GM23338 (cell line): ENCODE results near the gene AMELX. TPM values are rescaled to one million over a fixed set of nuclear protein-coding genes. Genes with fewer than 3 reads are reported as not detected.

Source experiments
- ATAC-seq: fragments of 200-7000 bp; cut with Tn5 transposase; 3 replicates; pipeline ENCODE4 v1.9.1; 2020
- DNase-seq: peaks from one replicate; pipeline ENCODE4 v3.0.0-alpha.2; 2015; ENCODE audit warnings: low spot score
- H2AFZ ChIP-seq: fragments of 200-600 bp; sonication (generic); 2 replicates; pipeline ENCODE4 v1.8.0; 2016; ENCODE audit warnings: antibody characterized with exemption, mild to moderate bottlenecking, moderate library complexity
- H3F3A ChIP-seq: fragments of 200-600 bp; sonication (generic); replicated peaks from 2 replicates; pipeline ENCODE4 v1.8.0; 2017; ENCODE audit warnings: antibody characterized with exemption, mixed run types, low read depth
- H3K27ac ChIP-seq: fragments of 200-600 bp; sonication (generic); 2 replicates; pipeline ENCODE4 v1.6.1; 2016; ENCODE audit warnings: low read depth
- H3K27me3 ChIP-seq: fragments of 200-600 bp; sonication (generic); 2 replicates; pipeline ENCODE4 v1.8.0; 2016; ENCODE audit warnings: mild to moderate bottlenecking, mixed run types, moderate library complexity; ENCODE audit not compliant: insufficient read depth
- H3K36me3 ChIP-seq: fragments of 200-600 bp; sonication (generic); 2 replicates; pipeline ENCODE4 v1.8.0; 2016; ENCODE audit warnings: mild to moderate bottlenecking; ENCODE audit not compliant: insufficient read depth
- H3K4me1 ChIP-seq: fragments of 200-600 bp; sonication (generic); 2 replicates; pipeline ENCODE4 v1.8.0; 2016; ENCODE audit warnings: mild to moderate bottlenecking, moderate library complexity; ENCODE audit not compliant: insufficient read depth
- H3K4me2 ChIP-seq: fragments of 200-600 bp; sonication (generic); 2 replicates; pipeline ENCODE4 v1.7.1; 2017; ENCODE audit warnings: mixed run types
- H3K4me3 ChIP-seq: fragments of 200-600 bp; sonication (generic); 2 replicates; pipeline ENCODE4 v1.6.1; 2016; ENCODE audit warnings: mixed run types
- H3K79me2 ChIP-seq: fragments of 200-600 bp; sonication (generic); replicated peaks from 2 replicates; pipeline ENCODE4 v1.8.0; 2017; ENCODE audit warnings: mild to moderate bottlenecking; ENCODE audit not compliant: insufficient read depth
- H3K9me2 ChIP-seq: fragments of 200-600 bp; sonication (generic); 2 replicates; pipeline ENCODE4 v1.8.0; 2017; ENCODE audit not compliant: insufficient read depth
- H4K20me1 ChIP-seq: fragments of 200-600 bp; sonication (generic); replicated peaks from 2 replicates; pipeline ENCODE4 v1.8.0; 2017; ENCODE audit warnings: mild to moderate bottlenecking; ENCODE audit not compliant: insufficient read depth
- H3K27ac Mint-ChIP-seq: 2 replicates; pipeline ENCODE4 v1.8.0; 2020; ENCODE audit warnings: inconsistent platforms, mild to moderate bottlenecking, moderate library complexity, mixed read lengths
- H3K27me3 Mint-ChIP-seq: 3 replicates; pipeline ENCODE4 v1.8.0; 2022; ENCODE audit warnings: low read depth, mild to moderate bottlenecking, moderate library complexity, mixed read lengths, inconsistent platforms; ENCODE audit not compliant: insufficient read depth, poor library complexity
- H3K36me3 Mint-ChIP-seq: 3 replicates; pipeline ENCODE4 v1.8.0; 2021; ENCODE audit warnings: low read depth, mild to moderate bottlenecking, inconsistent platforms, moderate library complexity, mixed read lengths
- H3K4me1 Mint-ChIP-seq: 3 replicates; pipeline ENCODE4 v1.8.0; 2020; ENCODE audit warnings: mild to moderate bottlenecking, inconsistent platforms, mixed read lengths
- H3K4me3 Mint-ChIP-seq: 3 replicates; pipeline ENCODE4 v1.8.0; 2021; ENCODE audit warnings: moderate library complexity, mild to moderate bottlenecking, inconsistent platforms, mixed read lengths
- H3K9me3 Mint-ChIP-seq: 3 replicates; pipeline ENCODE4 v1.8.0; 2020; ENCODE audit warnings: moderate library complexity, mild to moderate bottlenecking, inconsistent platforms, mixed read lengths
- CREB1 ChIP-seq: fragments of 250-450 bp; sonication (Bioruptor Pico); IDR thresholded peaks from 2 replicates; pipeline ENCODE4 v1.5.0; 2020; ENCODE audit warnings: low read depth, mild to moderate bottlenecking, moderate library complexity
- EZH2phosphoT487 ChIP-seq: fragments of 200-600 bp; sonication (generic); IDR thresholded peaks from one replicate; pipeline ENCODE4 v1.8.1; 2018; ENCODE audit warnings: antibody characterized with exemption; ENCODE audit not compliant: unreplicated experiment
- JUNB ChIP-seq: IDR thresholded peaks from one replicate; pipeline ENCODE4 v1.6.1; 2016; ENCODE audit warnings: antibody characterized with exemption; ENCODE audit not compliant: unreplicated experiment
- NANOG ChIP-seq: IDR thresholded peaks from 2 replicates; pipeline ENCODE4 v1.6.1; 2016; ENCODE audit warnings: antibody characterized with exemption, borderline replicate concordance
- POLR2AphosphoS5 ChIP-seq: IDR thresholded peaks from 2 replicates; pipeline ENCODE4 v1.6.1; 2016; ENCODE audit warnings: antibody characterized with exemption, low read depth
- polyA plus RNA-seq: library from polyadenylated mRNA; unstranded; fragments of >200 nt; fragmentation: Nextera tagmentation; extraction: Ambion mirVana; gene quantifications from 2 replicates; pipeline ENCODE4 v1.2.1, GENCODE V29; 2016
- total RNA-seq: library from RNA; depleted of rRNA; stranded (reverse); fragments of >200 nt; shearing (Covaris generic); gene quantifications from 2 replicates; pipeline ENCODE4 v1.2.3, GENCODE V29; 2014
- TF ChIP-seq, protein P1 (sequence below): fragments of 250-450 bp; sonication (Bioruptor Pico); IDR thresholded peaks from 2 replicates; pipeline ENCODE4 v1.5.0; 2020; ENCODE audit warnings: mild to moderate bottlenecking, moderate library complexity
- TF ChIP-seq, protein P2 (sequence below): IDR thresholded peaks from one replicate; pipeline ENCODE4 v1.6.1; 2018; ENCODE audit warnings: antibody characterized with exemption; ENCODE audit not compliant: unreplicated experiment

AMELX gene
- total and polyA plus RNA-seq, 2 experiments from 2014 or later: not detected

DNA sequence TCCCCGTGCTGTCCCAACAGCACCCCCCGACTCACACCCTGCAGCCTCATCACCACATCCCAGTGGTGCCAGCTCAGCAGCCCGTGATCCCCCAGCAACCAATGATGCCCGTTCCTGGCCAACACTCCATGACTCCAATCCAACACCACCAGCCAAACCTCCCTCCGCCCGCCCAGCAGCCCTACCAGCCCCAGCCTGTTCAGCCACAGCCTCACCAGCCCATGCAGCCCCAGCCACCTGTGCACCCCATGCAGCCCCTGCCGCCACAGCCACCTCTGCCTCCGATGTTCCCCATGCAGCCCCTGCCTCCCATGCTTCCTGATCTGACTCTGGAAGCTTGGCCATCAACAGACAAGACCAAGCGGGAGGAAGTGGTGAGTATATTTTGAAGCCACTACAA lies 5.4 kb downstream of the AMELX start:
- Histone ChIP-seq H3K4me3 (no peak overlapping the region), H3K4me2 (no peak overlapping the region), H2AFZ (no peak overlapping the region), H3K9me2 (no peaks in the 10 kb centered on the region), H3F3A (no peaks in the 10 kb centered on the region), H4K20me1 (no peaks in the 10 kb centered on the region), H3K27me3 (no peaks in the 10 kb centered on the region), H3K36me3 (no peaks in the 10 kb centered on the region), H3K27ac (no peak overlapping the region), H3K79me2 (no peaks in the 10 kb centered on the region), H3K4me1 (no peaks in the 10 kb centered on the region)
- no peak overlapping the region for H3K27ac Mint-ChIP-seq
- no peak overlapping the region for H3K4me3 Mint-ChIP-seq
- TF ChIP-seq EZH2phosphoT487 (no peak), JUNB (no peak)
- H3K36me3 Mint-ChIP-seq: no peaks in the 10 kb centered on the region
- no peaks in the 10 kb centered on the region for H3K9me3 Mint-ChIP-seq
- DNase-seq (no peak), ATAC-seq (no peak)
- no peaks in the 10 kb centered on the region for H3K27me3 Mint-ChIP-seq
- H3K4me1 Mint-ChIP-seq: peaks cover 12% of the 10 kb centered on the region

DNA sequence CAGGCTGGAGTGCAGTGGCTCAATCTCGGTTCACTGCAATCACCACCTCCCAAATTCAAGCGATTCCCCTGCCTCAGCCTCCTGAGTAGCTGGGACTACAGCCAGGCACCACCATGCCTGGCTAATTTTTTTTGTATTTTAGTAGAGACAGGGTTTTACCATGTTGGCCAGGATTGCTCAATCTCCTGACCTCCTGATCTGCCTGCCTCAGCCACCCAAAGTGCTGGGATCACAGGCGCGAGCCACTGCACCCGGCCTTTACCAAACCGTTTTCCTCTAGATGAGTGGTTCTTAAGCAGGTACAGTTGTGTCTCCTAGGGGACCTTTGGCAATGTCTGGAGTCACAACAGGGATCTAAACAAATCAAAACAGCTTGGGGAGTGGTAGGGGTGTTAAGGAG lies 11.6 kb downstream of the AMELX start:
- DNase-seq: no peak
- Mint-ChIP-seq H3K4me1 (peaks cover 14% of the 10 kb centered on the region), H3K27me3 (no peaks in the 10 kb centered on the region)

More for the DNA sequence above, 11.6 kb downstream of the AMELX start:
- ATAC-seq: peak; percentile 24; the same call in 1 of the 3 replicates
- Mint-ChIP-seq H3K9me3 (no peaks in the 10 kb centered on the region), H3K27ac (no peak overlapping the region), H3K4me3 (no peak overlapping the region), H3K36me3 (no peaks in the 10 kb centered on the region)
- no peaks in the 10 kb centered on the region for H3F3A ChIP-seq
- H3K79me2 ChIP-seq: no peaks in the 10 kb centered on the region
- no peaks in the 10 kb centered on the region for H4K20me1 ChIP-seq
- peaks cover 6% of the 10 kb centered on the region; the same call in 1 of the 2 replicates for H3K4me1 ChIP-seq
- H3K27me3 ChIP-seq: no peaks in the 10 kb centered on the region
- no peak overlapping the region for H2AFZ ChIP-seq
- no peaks in the 10 kb centered on the region for H3K9me2 ChIP-seq
- no peak overlapping the region for H3K4me3 ChIP-seq
- no peak overlapping the region for H3K27ac ChIP-seq
- H3K36me3 ChIP-seq: no peaks in the 10 kb centered on the region
- no peak overlapping the region for H3K4me2 ChIP-seq
- TF ChIP-seq, protein P1, sequence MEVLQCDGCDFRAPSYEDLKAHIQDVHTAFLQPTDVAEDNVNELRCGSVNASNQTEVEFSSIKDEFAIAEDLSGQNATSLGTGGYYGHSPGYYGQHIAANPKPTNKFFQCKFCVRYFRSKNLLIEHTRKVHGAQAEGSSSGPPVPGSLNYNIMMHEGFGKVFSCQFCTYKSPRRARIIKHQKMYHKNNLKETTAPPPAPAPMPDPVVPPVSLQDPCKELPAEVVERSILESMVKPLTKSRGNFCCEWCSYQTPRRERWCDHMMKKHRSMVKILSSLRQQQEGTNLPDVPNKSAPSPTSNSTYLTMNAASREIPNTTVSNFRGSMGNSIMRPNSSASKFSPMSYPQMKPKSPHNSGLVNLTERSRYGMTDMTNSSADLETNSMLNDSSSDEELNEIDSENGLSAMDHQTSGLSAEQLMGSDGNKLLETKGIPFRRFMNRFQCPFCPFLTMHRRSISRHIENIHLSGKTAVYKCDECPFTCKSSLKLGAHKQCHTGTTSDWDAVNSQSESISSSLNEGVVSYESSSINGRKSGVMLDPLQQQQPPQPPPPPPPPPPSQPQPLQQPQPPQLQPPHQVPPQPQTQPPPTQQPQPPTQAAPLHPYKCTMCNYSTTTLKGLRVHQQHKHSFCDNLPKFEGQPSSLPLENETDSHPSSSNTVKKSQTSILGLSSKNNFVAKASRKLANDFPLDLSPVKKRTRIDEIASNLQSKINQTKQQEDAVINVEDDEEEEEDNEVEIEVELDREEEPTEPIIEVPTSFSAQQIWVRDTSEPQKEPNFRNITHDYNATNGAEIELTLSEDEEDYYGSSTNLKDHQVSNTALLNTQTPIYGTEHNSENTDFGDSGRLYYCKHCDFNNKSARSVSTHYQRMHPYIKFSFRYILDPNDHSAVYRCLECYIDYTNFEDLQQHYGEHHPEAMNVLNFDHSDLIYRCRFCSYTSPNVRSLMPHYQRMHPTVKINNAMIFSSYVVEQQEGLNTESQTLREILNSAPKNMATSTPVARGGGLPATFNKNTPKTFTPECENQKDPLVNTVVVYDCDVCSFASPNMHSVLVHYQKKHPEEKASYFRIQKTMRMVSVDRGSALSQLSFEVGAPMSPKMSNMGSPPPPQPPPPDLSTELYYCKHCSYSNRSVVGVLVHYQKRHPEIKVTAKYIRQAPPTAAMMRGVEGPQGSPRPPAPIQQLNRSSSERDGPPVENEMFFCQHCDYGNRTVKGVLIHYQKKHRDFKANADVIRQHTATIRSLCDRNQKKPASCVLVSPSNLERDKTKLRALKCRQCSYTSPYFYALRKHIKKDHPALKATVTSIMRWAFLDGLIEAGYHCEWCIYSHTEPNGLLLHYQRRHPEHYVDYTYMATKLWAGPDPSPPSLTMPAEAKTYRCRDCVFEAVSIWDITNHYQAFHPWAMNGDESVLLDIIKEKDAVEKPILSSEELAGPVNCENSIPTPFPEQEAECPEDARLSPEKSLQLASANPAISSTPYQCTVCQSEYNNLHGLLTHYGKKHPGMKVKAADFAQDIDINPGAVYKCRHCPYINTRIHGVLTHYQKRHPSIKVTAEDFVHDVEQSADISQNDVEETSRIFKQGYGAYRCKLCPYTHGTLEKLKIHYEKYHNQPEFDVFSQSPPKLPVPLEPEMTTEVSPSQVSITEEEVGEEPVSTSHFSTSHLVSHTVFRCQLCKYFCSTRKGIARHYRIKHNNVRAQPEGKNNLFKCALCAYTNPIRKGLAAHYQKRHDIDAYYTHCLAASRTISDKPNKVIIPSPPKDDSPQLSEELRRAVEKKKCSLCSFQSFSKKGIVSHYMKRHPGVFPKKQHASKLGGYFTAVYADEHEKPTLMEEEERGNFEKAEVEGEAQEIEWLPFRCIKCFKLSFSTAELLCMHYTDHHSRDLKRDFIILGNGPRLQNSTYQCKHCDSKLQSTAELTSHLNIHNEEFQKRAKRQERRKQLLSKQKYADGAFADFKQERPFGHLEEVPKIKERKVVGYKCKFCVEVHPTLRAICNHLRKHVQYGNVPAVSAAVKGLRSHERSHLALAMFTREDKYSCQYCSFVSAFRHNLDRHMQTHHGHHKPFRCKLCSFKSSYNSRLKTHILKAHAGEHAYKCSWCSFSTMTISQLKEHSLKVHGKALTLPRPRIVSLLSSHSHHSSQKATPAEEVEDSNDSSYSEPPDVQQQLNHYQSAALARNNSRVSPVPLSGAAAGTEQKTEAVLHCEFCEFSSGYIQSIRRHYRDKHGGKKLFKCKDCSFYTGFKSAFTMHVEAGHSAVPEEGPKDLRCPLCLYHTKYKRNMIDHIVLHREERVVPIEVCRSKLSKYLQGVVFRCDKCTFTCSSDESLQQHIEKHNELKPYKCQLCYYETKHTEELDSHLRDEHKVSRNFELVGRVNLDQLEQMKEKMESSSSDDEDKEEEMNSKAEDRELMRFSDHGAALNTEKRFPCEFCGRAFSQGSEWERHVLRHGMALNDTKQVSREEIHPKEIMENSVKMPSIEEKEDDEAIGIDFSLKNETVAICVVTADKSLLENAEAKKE: no peak
- TF ChIP-seq NANOG (no peak), POLR2AphosphoS5 (no peak), CREB1 (CRISPR knock-in tag) (no peak)
- TF ChIP-seq, protein P2, sequence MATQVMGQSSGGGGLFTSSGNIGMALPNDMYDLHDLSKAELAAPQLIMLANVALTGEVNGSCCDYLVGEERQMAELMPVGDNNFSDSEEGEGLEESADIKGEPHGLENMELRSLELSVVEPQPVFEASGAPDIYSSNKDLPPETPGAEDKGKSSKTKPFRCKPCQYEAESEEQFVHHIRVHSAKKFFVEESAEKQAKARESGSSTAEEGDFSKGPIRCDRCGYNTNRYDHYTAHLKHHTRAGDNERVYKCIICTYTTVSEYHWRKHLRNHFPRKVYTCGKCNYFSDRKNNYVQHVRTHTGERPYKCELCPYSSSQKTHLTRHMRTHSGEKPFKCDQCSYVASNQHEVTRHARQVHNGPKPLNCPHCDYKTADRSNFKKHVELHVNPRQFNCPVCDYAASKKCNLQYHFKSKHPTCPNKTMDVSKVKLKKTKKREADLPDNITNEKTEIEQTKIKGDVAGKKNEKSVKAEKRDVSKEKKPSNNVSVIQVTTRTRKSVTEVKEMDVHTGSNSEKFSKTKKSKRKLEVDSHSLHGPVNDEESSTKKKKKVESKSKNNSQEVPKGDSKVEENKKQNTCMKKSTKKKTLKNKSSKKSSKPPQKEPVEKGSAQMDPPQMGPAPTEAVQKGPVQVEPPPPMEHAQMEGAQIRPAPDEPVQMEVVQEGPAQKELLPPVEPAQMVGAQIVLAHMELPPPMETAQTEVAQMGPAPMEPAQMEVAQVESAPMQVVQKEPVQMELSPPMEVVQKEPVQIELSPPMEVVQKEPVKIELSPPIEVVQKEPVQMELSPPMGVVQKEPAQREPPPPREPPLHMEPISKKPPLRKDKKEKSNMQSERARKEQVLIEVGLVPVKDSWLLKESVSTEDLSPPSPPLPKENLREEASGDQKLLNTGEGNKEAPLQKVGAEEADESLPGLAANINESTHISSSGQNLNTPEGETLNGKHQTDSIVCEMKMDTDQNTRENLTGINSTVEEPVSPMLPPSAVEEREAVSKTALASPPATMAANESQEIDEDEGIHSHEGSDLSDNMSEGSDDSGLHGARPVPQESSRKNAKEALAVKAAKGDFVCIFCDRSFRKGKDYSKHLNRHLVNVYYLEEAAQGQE: no peak
